ENCODE measurements around the gene CD6.

GRCh38 chr11:60930394-60930793, 41.1 kb upstream of the CD6 start:
- TF ChIP-seq CTCF (IDR thresholded peaks at IDR 0.05) (no peak), POLR2A (IDR thresholded peaks at IDR 0.05) (no peak), POLR2AphosphoS5 (IDR thresholded peaks at IDR 0.05) (no peak)

Measured in breast epithelium (tissue), 3 donors.